AG04450 (cell line): ENCODE data around the gene ARCN1. TPM values are rescaled to one million over a fixed set of nuclear protein-coding genes. Genes with fewer than 3 reads are reported as not detected.

Source experiments
- CTCF ChIA-PET: fragments of 300-600, 350-600 bp; formaldehyde crosslinking; extraction: SDS; loops from one replicate; lab custom pipeline; 2022; ENCODE audit warnings: antibody characterized with exemption, inconsistent platforms; lab: Charles Lee
- POLR2A ChIA-PET: fragments of 350-600 bp; formaldehyde crosslinking; extraction: SDS; loops from one replicate; lab custom pipeline; 2021; ENCODE audit warnings: antibody characterized with exemption, inconsistent platforms; lab: Yijun Ruan, JAX
- DNase-seq: peaks from one replicate; pipeline ENCODE4 v3.0.0-alpha.2; 2011; ENCODE audit warnings: low read depth, low spot score
- H3K27ac ChIP-seq: one replicate; pipeline ENCODE4 v1.5.1; 2012; ENCODE audit warnings: low read depth, low read length, control low read depth
- H3K27me3 ChIP-seq: one replicate; pipeline ENCODE4 v1.6.0; 2012; ENCODE audit warnings: low read length; ENCODE audit not compliant: control insufficient read depth, insufficient read depth
- H3K4me3 ChIP-seq: 2 replicates; pipeline ENCODE4 v1.5.1; 2011; ENCODE audit warnings: mild to moderate bottlenecking, low read depth, low read length, control low read depth
- H3K9me3 ChIP-seq: 2 replicates; pipeline ENCODE4 v1.5.1; 2012; ENCODE audit warnings: low read length; ENCODE audit not compliant: control insufficient read depth, insufficient read depth
- polyA plus RNA-seq: library from polyadenylated mRNA; depleted of rRNA; stranded (reverse); fragments of >200 nt; gene quantifications from 2 replicates; pipeline ENCODE4 v1.2.3, GENCODE V29; 2011
- TF ChIP-seq, protein P1 (sequence below): IDR thresholded peaks from 2 replicates; pipeline ENCODE4 v1.5.1; 2011; ENCODE audit warnings: low read depth, low read length, control low read depth, inconsistent platforms

The ARCN1 gene
- polyA plus RNA-seq, 1 experiment = 387 TPM

DNA sequence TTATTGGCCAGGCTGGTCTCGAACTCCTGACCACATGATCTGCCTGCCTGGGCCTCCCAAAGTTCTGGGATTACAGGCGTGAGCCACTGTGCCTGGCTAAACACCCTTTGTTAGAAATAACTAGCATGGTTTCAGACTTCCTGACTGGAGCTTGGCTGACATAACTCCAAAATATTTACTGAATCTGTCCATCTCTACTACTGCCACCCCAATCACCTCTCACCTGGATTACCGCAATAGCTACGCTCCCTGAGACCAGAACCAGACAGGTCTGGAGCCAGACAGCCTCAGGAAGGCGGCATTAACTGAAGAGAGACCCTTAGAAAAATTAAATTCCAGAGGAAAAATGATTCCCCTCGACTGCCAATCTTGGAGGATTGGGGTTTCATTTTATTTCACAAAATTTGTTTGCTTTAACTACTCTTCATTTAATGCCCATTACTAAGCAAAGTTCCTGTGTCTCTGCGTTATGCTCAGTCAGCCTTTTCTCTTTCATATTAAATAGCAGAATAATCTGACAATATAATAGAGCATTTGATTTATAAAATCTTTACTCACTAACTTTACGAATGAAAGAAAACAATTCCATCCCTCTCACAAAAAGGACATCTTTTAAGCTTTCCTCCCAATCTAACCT, 28.1 kb upstream of the ARCN1 start:
- no peak overlapping the region for H3K4me3 ChIP-seq
- no peak overlapping the region for H3K27ac ChIP-seq
- no peak for DNase-seq
- H3K9me3 ChIP-seq = no peaks in the 10 kb centered on the region
- H3K27me3 ChIP-seq = no peaks in the 10 kb centered on the region
- ChIA-PET POLR2A (no interaction called here), CTCF (no interaction called here)
- TF ChIP-seq, protein P1, sequence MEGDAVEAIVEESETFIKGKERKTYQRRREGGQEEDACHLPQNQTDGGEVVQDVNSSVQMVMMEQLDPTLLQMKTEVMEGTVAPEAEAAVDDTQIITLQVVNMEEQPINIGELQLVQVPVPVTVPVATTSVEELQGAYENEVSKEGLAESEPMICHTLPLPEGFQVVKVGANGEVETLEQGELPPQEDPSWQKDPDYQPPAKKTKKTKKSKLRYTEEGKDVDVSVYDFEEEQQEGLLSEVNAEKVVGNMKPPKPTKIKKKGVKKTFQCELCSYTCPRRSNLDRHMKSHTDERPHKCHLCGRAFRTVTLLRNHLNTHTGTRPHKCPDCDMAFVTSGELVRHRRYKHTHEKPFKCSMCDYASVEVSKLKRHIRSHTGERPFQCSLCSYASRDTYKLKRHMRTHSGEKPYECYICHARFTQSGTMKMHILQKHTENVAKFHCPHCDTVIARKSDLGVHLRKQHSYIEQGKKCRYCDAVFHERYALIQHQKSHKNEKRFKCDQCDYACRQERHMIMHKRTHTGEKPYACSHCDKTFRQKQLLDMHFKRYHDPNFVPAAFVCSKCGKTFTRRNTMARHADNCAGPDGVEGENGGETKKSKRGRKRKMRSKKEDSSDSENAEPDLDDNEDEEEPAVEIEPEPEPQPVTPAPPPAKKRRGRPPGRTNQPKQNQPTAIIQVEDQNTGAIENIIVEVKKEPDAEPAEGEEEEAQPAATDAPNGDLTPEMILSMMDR = no peak

- no peak overlapping the region for H3K4me3 ChIP-seq
- no peaks in the 10 kb centered on the region for H3K9me3 ChIP-seq
- DNase-seq = no peak
- POLR2A ChIA-PET = no interaction called here
- no peaks in the 10 kb centered on the region for H3K27me3 ChIP-seq
- TF ChIP-seq, protein P1 = no peak
- H3K27ac ChIP-seq = no peak overlapping the region
- CTCF ChIA-PET = no interaction called here
Measured at GRCh38 chr11:118544647-118545010, 27.6 kb upstream of the ARCN1 start.

DNA sequence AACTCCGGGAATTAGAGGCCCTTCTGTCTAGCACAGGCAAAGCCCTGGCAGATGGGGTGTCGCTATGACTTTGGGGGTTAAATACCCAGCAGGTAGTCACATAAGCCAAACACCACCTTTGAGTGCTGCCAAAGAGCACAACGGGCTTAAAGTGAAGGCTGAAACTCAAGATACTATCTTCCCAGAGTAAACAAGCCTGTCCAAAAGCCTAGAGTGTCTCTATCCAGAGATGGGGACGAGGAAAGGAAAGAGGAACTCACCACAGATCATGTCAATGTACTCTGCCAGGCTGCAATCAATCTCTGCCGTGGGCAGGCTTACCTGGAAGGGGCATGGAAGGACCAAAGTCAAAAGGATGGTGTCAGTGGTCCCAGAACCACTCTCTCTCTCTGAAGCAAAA, 26.7 kb upstream of the ARCN1 start:
- no peaks in the 10 kb centered on the region for H3K27me3 ChIP-seq
- ChIA-PET POLR2A (no interaction called here), CTCF (no interaction called here)
- DNase-seq = no peak
- TF ChIP-seq, protein P1 = no peak
- H3K27ac ChIP-seq = no peak overlapping the region
- no peak overlapping the region for H3K4me3 ChIP-seq
- H3K9me3 ChIP-seq = no peaks in the 10 kb centered on the region

DNA sequence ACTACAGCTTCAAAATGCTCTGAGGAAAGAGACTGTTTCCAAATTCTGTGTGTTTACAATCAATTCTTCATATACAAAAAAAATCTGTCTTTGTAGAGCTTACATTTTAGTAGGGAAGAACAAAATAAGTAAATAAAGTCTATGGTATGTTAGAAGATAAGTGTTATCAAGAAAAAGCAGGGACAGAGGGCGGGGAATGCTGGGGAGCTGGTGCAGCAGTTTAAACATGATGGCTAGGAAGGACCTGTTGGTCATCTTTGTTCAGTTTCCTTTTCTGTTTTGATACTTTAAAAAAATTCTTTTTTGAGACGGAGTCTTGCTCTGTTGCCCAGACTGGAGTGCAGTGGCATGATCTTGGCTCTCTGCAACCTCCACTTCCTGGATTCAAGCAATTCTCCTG, 25.1 kb upstream of the ARCN1 start:
- CTCF ChIA-PET = interaction anchor here (0.6 to 0.7 kb wide), 2 partner anchors 22 to 162 kb away, joined by 4 to 5 read pairs; no protein-coding TSS in a partner anchor
- DNase-seq = no peak
- H3K27ac ChIP-seq = no peak overlapping the region
- no peaks in the 10 kb centered on the region for H3K9me3 ChIP-seq
- H3K27me3 ChIP-seq = no peaks in the 10 kb centered on the region
- no peak overlapping the region for H3K4me3 ChIP-seq
- TF ChIP-seq, protein P1 = no peak
- POLR2A ChIA-PET = interaction anchor here (0.7 kb wide), 1 partner anchor 28 kb away, joined by 6 read pairs; no protein-coding TSS in a partner anchor

DNA sequence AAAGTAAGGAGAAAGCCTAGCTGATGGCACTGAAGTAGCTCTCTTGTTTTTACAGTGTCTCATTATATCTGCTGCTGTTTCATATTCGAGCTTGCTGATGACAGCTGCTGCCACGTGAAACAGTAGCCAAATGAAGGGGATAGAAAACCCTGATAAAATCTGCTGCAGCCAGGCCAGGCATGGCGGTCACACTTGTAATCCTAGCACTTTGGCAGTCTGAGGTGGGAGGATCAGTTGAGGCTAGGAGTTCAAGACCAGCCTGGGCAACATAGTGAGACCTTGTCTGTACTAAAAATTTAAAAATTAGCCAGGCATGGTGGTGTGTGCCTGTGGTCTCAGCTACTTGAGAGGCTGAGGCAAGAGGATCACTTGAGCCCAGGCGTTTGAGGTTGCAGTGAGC, 19.9 kb upstream of the ARCN1 start:
- POLR2A ChIA-PET = no interaction called here
- no peak for DNase-seq
- Histone ChIP-seq H3K27me3 (no peaks in the 10 kb centered on the region), H3K9me3 (no peaks in the 10 kb centered on the region), H3K27ac (no peak overlapping the region), H3K4me3 (no peak overlapping the region)
- TF ChIP-seq, protein P1 = no peak
- CTCF ChIA-PET = no interaction called here
